Measurements from ENCODE around the gene GABRG3.

- no peak for TF ChIP-seq CTCF (IDR thresholded peaks at IDR 0.05; ENCODE audit: poor library complexity)
- TF ChIP-seq EZH2 (IDR thresholded peaks at IDR 0.05; ENCODE audit: borderline replicate concordance): no peak
- TF ChIP-seq EZH2phosphoT487 (IDR thresholded peaks at IDR 0.05; ENCODE audit: low read depth, severe bottlenecking, unreplicated experiment): no peak
Measured at GRCh38 chr15:27589260-27589659, 618.3 kb downstream of the GABRG3 start.
